K562 (cell line): ENCODE results near the gene RNF123. TPM values are rescaled to one million over a fixed set of nuclear protein-coding genes. Genes with fewer than 3 reads are reported as not detected.

Experiments
- ATAC-seq: fragments of 200-7000 bp; cut with Tn5 transposase; 3 replicates; pipeline ENCODE4 v1.9.1; 2020; ENCODE audit warnings: moderate library complexity
- BruUV-seq: library from RNA; stranded (reverse); fragments of 400-500 nt; replicated peaks from 2 replicates; lab custom pipeline; 2021; lab: Mats Ljungman, UMichigan
- CTCF ChIA-PET: fragments of 300-600 bp; formaldehyde crosslinking; extraction: SDS; loops from one replicate; lab custom pipeline; 2021; ENCODE audit warnings: low intra/inter-chr PET ratio; lab: Yijun Ruan, JAX
- POLR2A ChIA-PET: fragments of 300-600, 350-650 bp; sonication (Branson Sonifier 250); formaldehyde crosslinking; extraction: SDS; loops from one replicate; lab custom pipeline; 2021; ENCODE audit warnings: antibody characterized with exemption, inconsistent platforms; lab: Yijun Ruan, JAX
- DNase-seq, 4 experiments: peaks; one replicate each; pipeline versions ENCODE4 v3.0.0 to v3.0.0-alpha.2; 2011 to 2018; ENCODE audit warnings: low spot score in 3 of 4, mixed read lengths in 3 of 4; ENCODE audit errors: extremely low read depth in 1 of 4
- FAIRE-seq: peaks from 2 replicates; lab custom pipeline; 2011; peaks lifted over from hg19 to GRCh38; lab: Jason Lieb, UNC
- H2AFZ ChIP-seq: 2 replicates; pipeline ENCODE4 v1.6.0; 2011; ENCODE audit warnings: low read depth, low read length, control low read depth, inconsistent platforms
- H3K27ac ChIP-seq: fragments of 200-600 bp; 3 replicates; pipeline ENCODE4 v1.8.0; 2011; ENCODE audit warnings: low read depth, mild to moderate bottlenecking, control low read depth, inconsistent platforms, low read length, moderate library complexity, mixed read lengths; ENCODE audit errors: extremely low read depth
- H3K27me3 ChIP-seq, 2 experiments: fragments of 300-600 bp in 1 of 2; 2 replicates in 1 of 2; 3 replicates in 1 of 2; pipeline versions ENCODE4 v1.6.0 to v1.8.0; 2011; ENCODE audit warnings: inconsistent platforms in 2 of 2, low read length in 2 of 2, mild to moderate bottlenecking in 1 of 2, mixed read lengths in 1 of 2, moderate library complexity in 1 of 2; ENCODE audit not compliant: control insufficient read depth in 2 of 2, insufficient read depth in 2 of 2
- H3K36me3 ChIP-seq: fragments of 300-600 bp; 3 replicates; pipeline ENCODE4 v1.8.0; 2011; ENCODE audit warnings: mild to moderate bottlenecking, low read length, inconsistent platforms; ENCODE audit not compliant: control insufficient read depth, insufficient read depth
- H3K4me1 ChIP-seq, 2 experiments: fragments of 200-600 bp in 1 of 2; replicated peaks in 1 of 2; 2 replicates in 1 of 2; 3 replicates in 1 of 2; pipeline versions ENCODE4 v1.5.1 to v1.8.0; 2011; ENCODE audit warnings: inconsistent platforms in 2 of 2, low read length in 2 of 2, mild to moderate bottlenecking in 1 of 2, mixed read lengths in 1 of 2, moderate library complexity in 1 of 2; ENCODE audit not compliant: control insufficient read depth in 2 of 2, insufficient read depth in 2 of 2
- H3K4me2 ChIP-seq: 2 replicates; pipeline ENCODE4 v1.6.1; 2011; ENCODE audit warnings: low read length, control low read depth, inconsistent platforms, mixed read lengths; ENCODE audit not compliant: insufficient read depth
- H3K4me3 ChIP-seq: fragments of 200-600 bp; sonication (generic), shearing (Covaris generic); 2 replicates; pipeline ENCODE4 v1.5.1; 2016; ENCODE audit warnings: control low read depth, inconsistent platforms
- H3K79me2 ChIP-seq: fragments of 200-600 bp; 3 replicates; pipeline ENCODE4 v1.8.0; 2011; ENCODE audit warnings: low read length, inconsistent platforms; ENCODE audit not compliant: control insufficient read depth, insufficient read depth
- H3K9ac ChIP-seq, 2 experiments: 2 replicates each; pipeline versions ENCODE4 v1.6.0 to v1.6.1; 2011; ENCODE audit warnings: low read depth in 2 of 2, low read length in 2 of 2, control low read depth in 1 of 2, inconsistent platforms in 1 of 2, mild to moderate bottlenecking in 1 of 2, mixed read lengths in 1 of 2; ENCODE audit not compliant: insufficient read depth in 1 of 2
- H3K9me1 ChIP-seq: one replicate; pipeline ENCODE4 v1.6.0; 2011; ENCODE audit warnings: inconsistent platforms, mild to moderate bottlenecking, low read length, moderate library complexity; ENCODE audit not compliant: control insufficient read depth, insufficient read depth
- H3K9me3 ChIP-seq: replicated peaks from 2 replicates; pipeline ENCODE4 v1.5.1; 2011; ENCODE audit warnings: low read depth, low read length, inconsistent platforms; ENCODE audit not compliant: control insufficient read depth, insufficient read depth
- H4K20me1 ChIP-seq: replicated peaks from 2 replicates; pipeline ENCODE4 v1.6.1; 2011; ENCODE audit warnings: low read length, inconsistent platforms, mixed read lengths; ENCODE audit not compliant: control insufficient read depth, insufficient read depth
- MTA1 ChIP-seq: fragments of 450-650 bp; IDR thresholded peaks from 2 replicates; pipeline ENCODE4 v1.6.1; 2017; ENCODE audit warnings: borderline replicate concordance
- PHTF2 ChIP-seq: fragments of 250-450 bp; sonication (Bioruptor Pico); IDR thresholded peaks from 2 replicates; pipeline ENCODE4 v1.5.0; 2021; ENCODE audit warnings: mild to moderate bottlenecking
- RBM25 ChIP-seq: fragments of 200-400 bp; formaldehyde crosslinking; IDR thresholded peaks from 2 replicates; pipeline ENCODE4 v1.6.1; 2018; ENCODE audit warnings: low read length, low read depth, moderate library complexity; ENCODE audit not compliant: severe bottlenecking
- TCF7L2 ChIP-seq: fragments of 150-350 bp; IDR thresholded peaks from 2 replicates; pipeline ENCODE4 v1.6.1; 2016; ENCODE audit warnings: low read depth, mild to moderate bottlenecking, low read length, moderate library complexity
- ZNF212 ChIP-seq: fragments of 450-650 bp; formaldehyde crosslinking; IDR thresholded peaks from 2 replicates; pipeline ENCODE4 v1.4.0; 2020; ENCODE audit warnings: mild to moderate bottlenecking
- WGBS: fragments of 100-300 bp; shearing (Covaris generic); methylation state at CpG from one replicate; pipeline ENCODE4 v1.1.6; 2016; ENCODE audit warnings: low coverage, mixed read lengths; ENCODE audit not compliant: insufficient coverage; ENCODE audit errors: missing lambda C conversion rate; 5-methylcytosine and 5-hydroxymethylcytosine counted together
- in situ Hi-C: fragments of 300-500 bp; cut with MboI; formaldehyde crosslinking; loops from 4 replicates; pipeline ENCODE4 v1.15.0; 2018; ENCODE audit warnings: inconsistent platforms, mixed read lengths
- intact Hi-C: fragments of 100-400 bp; cut with micrococcal nuclease; formaldehyde crosslinking; loops from 2 replicates; pipeline ENCODE4 v1.14.2; 2022
- polyA plus RNA-seq, 8 experiments: library from polyadenylated mRNA; depleted of rRNA in 4 of 8; stranded (reverse) in 5 of 8; unstranded in 3 of 8; fragments of >200 nt; fragmentation: Nextera tagmentation in 2 of 8; fragmentation: Illumina TruSeq in 1 of 8; extraction: Ambion mirVana in 2 of 8; extraction: Trizol in 1 of 8; gene quantifications; 2 replicates each; pipeline versions ENCODE4 v1.2.1 to v1.2.3, GENCODE V29; 2011 to 2014; ENCODE audit warnings: inconsistent platforms in 1 of 8, missing spikeins in 1 of 8
- total RNA-seq, 7 experiments: library from RNA; depleted of rRNA in 6 of 7; stranded (reverse); fragments of >200 nt in 6 of 7; fragmentation: Illumina TruSeq in 2 of 7; extraction: Trizol in 2 of 7; gene quantifications; 2 replicates each; pipeline versions ENCODE4 v1.2.1 to v1.2.3, GENCODE V29; 2011 to 2021; ENCODE audit warnings: low replicate concordance in 1 of 7
- TF ChIP-seq, protein P1 (sequence below), 2 experiments: IDR thresholded peaks in 1 of 2; conservative IDR thresholded peaks in 1 of 2; 2 replicates each; pipeline ENCODE4 v1.6.1; 2016; ENCODE audit warnings: low read depth in 2 of 2, mild to moderate bottlenecking in 1 of 2, missing compliant biosample characterization in 1 of 2, missing genetic modification characterization in 1 of 2, moderate library complexity in 1 of 2

Gene RNF123
- total and polyA plus RNA-seq, 9 of the 15 experiments (the other 6 are each of a cell fraction or from before 2014, with no cell fraction given) = 8.7 to 53.1 (median 17.5) TPM

DNA sequence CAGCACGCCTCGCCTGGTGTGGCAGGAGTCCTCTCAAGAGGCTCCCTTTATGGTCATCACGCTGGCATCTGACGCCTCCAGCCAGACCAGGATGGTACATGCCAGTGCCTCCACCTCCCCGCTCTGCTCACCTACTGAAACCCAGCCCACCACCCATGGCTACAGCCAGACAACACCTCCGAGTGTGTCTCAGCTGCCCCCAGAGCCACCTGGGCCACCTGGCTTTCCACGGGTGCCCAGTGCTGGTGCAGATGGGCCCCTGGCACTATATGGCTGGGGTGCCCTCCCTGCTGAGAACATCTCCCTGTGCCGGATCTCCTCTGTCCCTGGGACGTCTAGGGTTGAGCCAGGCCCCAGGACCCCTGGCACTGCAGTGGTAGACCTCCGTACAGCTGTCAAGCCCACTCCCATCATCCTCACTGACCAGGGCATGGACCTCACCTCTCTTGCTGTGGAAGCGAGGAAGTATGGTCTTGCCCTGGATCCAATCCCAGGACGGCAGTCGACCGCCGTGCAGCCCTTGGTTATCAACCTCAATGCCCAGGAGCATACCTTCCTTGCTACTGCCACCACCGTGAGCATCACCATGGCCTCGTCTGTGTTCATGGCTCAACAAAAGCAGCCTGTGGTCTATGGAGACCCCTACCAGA, 35.1 kb upstream of the RNF123 start:
- Histone ChIP-seq H3K27me3 (no peaks in the 10 kb centered on the region), H3K36me3 (no peaks in the 10 kb centered on the region), H3K4me3 (no peak overlapping the region), H3K4me2 (no peak overlapping the region), H3K27ac (no peak overlapping the region), H3K9ac (no peak overlapping the region), H3K79me2 (no peaks in the 10 kb centered on the region), H2AFZ (no peak overlapping the region), H3K9me3 (no peaks in the 10 kb centered on the region), H3K4me1 (peaks cover 0 to 34% of the 10 kb centered on the region in 2 experiments; a peak in 3 of 5 replicates), H4K20me1 (no peaks in the 10 kb centered on the region), H3K9me1 (no peaks in the 10 kb centered on the region)
- BruUV-seq = no TSS peak
- POLR2A ChIA-PET = no interaction called here
- DNase-seq = no peak
- FAIRE-seq = no peak
- intact Hi-C loops = no loop called here
- TF ChIP-seq ZNF212 (CRISPR knock-in tag) = no peak
- TF ChIP-seq, protein P1, sequence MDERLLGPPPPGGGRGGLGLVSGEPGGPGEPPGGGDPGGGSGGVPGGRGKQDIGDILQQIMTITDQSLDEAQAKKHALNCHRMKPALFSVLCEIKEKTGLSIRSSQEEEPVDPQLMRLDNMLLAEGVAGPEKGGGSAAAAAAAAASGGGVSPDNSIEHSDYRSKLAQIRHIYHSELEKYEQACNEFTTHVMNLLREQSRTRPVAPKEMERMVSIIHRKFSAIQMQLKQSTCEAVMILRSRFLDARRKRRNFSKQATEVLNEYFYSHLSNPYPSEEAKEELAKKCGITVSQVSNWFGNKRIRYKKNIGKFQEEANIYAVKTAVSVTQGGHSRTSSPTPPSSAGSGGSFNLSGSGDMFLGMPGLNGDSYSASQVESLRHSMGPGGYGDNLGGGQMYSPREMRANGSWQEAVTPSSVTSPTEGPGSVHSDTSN (CRISPR knock-in tag; IDR thresholded peaks at IDR 0.05; ENCODE audit: low read depth) = no peak
- TF ChIP-seq, protein P1 (tag; conservative IDR thresholded peaks at IDR 0.05; ENCODE audit: low read depth) = no peak
- TF ChIP-seq MTA1 = no peak
- TF ChIP-seq TCF7L2 = no peak
- TF ChIP-seq RBM25 = no peak
- TF ChIP-seq PHTF2 (CRISPR knock-in tag) = no peak
- ATAC-seq = no peak
- WGBS = 44% methylated on average over 15 of the region's 17 CpGs
- CTCF ChIA-PET = no interaction called here
- in situ Hi-C loops = no loop called here
